Thoracic aorta (tissue), 2 donors: ENCODE results near the gene HLA-DMB. TPM values are rescaled to one million over a fixed set of nuclear protein-coding genes. Genes with fewer than 3 reads are reported as not detected.

Source experiments
- ATAC-seq: fragments of 150-250 bp; one replicate; pipeline ENCODE4 v1.8.0; 2017; ENCODE audit warnings: low read depth; ENCODE audit not compliant: insufficient number of reproducible peaks, low FRiP score
- DNase-seq: peaks from one replicate; pipeline ENCODE4 v3.0.0-alpha.2; 2020; ENCODE audit warnings: low spot score
- H3K27ac ChIP-seq, 2 donors: fragments of 200-600 bp; sonication (generic); 1 replicate in 1 of 2; 2 replicates in 1 of 2; pipeline ENCODE4 v1.5.1; 2016; ENCODE audit warnings: mild to moderate bottlenecking in 2 of 2, moderate library complexity in 2 of 2
- H3K27me3 ChIP-seq: fragments of 200-600 bp; sonication (generic); replicated peaks from 2 replicates; pipeline ENCODE4 v1.6.0; 2016; ENCODE audit warnings: mild to moderate bottlenecking; ENCODE audit not compliant: insufficient read depth
- H3K36me3 ChIP-seq: fragments of 200-600 bp; sonication (generic); one replicate; pipeline ENCODE4 v1.5.1; 2016
- H3K4me1 ChIP-seq, 2 donors: fragments of 200-600 bp; sonication (generic); 1 replicate in 1 of 2; 2 replicates in 1 of 2; pipeline versions ENCODE4 v1.5.1 to v1.6.0; 2016; ENCODE audit warnings: low read depth in 2 of 2, mild to moderate bottlenecking in 1 of 2; ENCODE audit not compliant: control insufficient read depth in 1 of 2
- H3K4me3 ChIP-seq: fragments of 200-600 bp; sonication (generic); 2 replicates; pipeline ENCODE4 v1.5.1; 2016; ENCODE audit warnings: mild to moderate bottlenecking
- H3K9me3 ChIP-seq: fragments of 200-600 bp; sonication (generic); 2 replicates; pipeline ENCODE4 v1.5.1; 2016
- total RNA-seq, 2 donors: library from RNA; depleted of rRNA; stranded (reverse); fragments of >200 nt; gene quantifications; one replicate each; pipeline versions ENCODE4 v1.1.0 to v1.2.3, GENCODE V29; 2016
- TF ChIP-seq, protein P1 (sequence below): fragments of 200-600 bp; sonication (generic); IDR thresholded peaks from one replicate; pipeline ENCODE4 v1.5.1; 2019; ENCODE audit warnings: antibody characterized with exemption

Gene HLA-DMB
- total RNA-seq, 2 donors from 2014 or later, result 13.5 to 34.4 TPM

DNA sequence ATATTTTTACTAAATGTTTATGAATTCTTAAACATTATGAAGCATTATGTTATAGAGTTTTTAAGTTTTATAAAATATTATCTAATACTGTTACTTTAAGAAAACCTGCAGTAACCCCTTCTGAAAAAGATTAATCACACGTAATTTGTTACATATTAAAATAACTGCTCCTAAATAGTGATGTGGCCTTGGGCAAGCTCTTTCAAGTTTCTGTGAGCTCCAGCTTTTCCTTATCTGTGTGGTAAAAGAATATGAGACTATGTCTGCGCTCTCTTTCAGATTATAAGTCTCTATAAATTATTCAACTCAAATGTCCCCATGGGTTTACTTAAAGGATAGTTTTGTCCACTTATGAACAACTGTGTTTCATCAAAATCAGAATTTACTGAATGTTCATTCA lies 31.9 kb downstream of the HLA-DMB start:
- no peak for DNase-seq
- H3K36me3 ChIP-seq, result no peaks in the 10 kb centered on the region

DNA sequence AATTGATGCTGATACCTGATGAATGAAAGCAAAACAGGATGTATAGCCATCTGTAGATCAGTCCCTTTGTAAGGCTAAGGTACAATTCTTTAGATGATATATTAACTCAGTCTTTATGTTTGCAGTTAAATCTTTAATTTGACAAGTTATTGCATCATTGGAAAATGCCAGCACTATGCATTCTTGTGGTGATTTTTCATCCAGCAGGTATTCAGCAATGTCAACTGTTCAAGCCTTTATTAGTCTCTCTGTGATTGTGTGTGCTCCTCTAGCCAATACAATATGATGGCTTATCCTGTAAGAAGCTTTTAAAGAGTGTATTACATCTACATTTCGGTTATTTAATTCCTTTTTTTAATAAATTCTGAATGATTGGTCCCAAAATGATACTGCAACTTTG lies 34.3 kb downstream of the HLA-DMB start:
- no peak for ATAC-seq

More for the DNA sequence above, 31.9 kb downstream of the HLA-DMB start:
- Histone ChIP-seq H3K27me3 (no peaks in the 10 kb centered on the region), H3K4me3 (no peak overlapping the region), H3K9me3 (no peaks in the 10 kb centered on the region), H3K4me1 (no peaks in the 10 kb centered on the region), H3K27ac (no peak overlapping the region)
- TF ChIP-seq, protein P1, sequence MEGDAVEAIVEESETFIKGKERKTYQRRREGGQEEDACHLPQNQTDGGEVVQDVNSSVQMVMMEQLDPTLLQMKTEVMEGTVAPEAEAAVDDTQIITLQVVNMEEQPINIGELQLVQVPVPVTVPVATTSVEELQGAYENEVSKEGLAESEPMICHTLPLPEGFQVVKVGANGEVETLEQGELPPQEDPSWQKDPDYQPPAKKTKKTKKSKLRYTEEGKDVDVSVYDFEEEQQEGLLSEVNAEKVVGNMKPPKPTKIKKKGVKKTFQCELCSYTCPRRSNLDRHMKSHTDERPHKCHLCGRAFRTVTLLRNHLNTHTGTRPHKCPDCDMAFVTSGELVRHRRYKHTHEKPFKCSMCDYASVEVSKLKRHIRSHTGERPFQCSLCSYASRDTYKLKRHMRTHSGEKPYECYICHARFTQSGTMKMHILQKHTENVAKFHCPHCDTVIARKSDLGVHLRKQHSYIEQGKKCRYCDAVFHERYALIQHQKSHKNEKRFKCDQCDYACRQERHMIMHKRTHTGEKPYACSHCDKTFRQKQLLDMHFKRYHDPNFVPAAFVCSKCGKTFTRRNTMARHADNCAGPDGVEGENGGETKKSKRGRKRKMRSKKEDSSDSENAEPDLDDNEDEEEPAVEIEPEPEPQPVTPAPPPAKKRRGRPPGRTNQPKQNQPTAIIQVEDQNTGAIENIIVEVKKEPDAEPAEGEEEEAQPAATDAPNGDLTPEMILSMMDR, result no peak
- ATAC-seq, result no peak

DNA sequence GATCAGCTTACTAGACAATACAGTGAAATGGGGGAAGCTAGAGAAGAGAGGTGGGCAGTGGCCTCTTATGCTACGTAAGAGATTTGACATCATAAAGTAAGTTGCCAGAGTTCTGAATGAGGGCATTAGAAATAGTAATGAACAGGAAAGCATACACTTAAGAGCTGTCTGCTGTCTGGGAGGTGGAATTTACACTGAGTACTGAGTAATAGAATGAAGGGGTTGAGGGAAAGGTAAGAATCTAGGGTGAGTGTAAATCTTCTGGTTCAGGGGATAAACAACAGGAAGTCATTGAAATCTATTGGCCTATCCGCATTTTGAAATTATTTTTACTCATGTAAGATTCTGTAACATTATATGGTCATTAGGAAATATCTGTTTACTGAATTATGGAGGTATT lies 35.8 kb downstream of the HLA-DMB start:
- H3K9me3 ChIP-seq, result no peaks in the 10 kb centered on the region
- no peaks in the 10 kb centered on the region for H3K36me3 ChIP-seq
- TF ChIP-seq, protein P1, result no peak
- DNase-seq (no peak), ATAC-seq (no peak)
- H3K4me1 ChIP-seq, result no peaks in the 10 kb centered on the region
- H3K27me3 ChIP-seq, result no peaks in the 10 kb centered on the region
- no peak overlapping the region for H3K4me3 ChIP-seq
- H3K27ac ChIP-seq, result no peak overlapping the region

More for the DNA sequence above, 34.3 kb downstream of the HLA-DMB start:
- no peak overlapping the region for H3K4me3 ChIP-seq
- no peaks in the 10 kb centered on the region for H3K36me3 ChIP-seq
- no peaks in the 10 kb centered on the region for H3K4me1 ChIP-seq
- H3K9me3 ChIP-seq, result no peaks in the 10 kb centered on the region
- no peak overlapping the region for H3K27ac ChIP-seq
- no peaks in the 10 kb centered on the region for H3K27me3 ChIP-seq
- TF ChIP-seq, protein P1, result no peak
- no peak for DNase-seq

DNA sequence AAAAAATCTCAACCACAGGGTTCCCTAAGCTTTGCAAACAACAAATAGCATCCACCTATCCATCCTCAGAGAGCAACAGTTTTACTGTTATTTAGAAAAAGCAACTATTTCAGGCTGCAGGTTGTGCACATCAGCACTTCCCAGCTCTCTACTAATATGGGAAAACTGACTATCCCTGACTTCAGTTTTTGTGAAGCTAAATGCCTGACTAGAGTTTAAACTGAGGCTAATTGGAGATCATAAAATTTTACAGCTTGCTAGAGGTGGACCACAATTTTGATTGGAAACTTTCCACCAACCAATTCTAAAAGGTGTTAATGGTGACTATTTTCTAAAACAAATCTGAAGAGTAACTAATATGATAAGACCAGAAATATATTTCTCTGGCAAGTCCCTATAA lies 36.9 kb downstream of the HLA-DMB start:
- TF ChIP-seq, protein P1, result no peak
- H3K27me3 ChIP-seq, result no peaks in the 10 kb centered on the region

DNA sequence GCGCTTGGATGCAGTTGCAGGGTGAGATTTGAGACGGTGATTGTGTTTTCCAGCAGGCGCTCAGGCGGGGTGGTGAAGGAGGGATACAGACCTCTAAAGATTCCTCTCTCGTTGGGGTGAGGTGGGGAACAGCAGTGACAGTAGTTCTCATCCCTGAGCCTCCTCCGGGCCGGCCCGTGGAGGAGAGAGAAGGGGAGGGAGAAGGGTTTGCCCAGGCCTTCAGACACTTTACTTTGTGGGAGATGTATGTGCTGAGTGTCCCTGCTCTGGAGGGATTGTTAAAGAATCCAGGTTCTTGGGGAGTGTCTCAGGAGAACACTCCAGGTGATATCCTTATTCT lies 45.9 kb downstream of the HLA-DMB start:
- Histone ChIP-seq H3K36me3 (no peaks in the 10 kb centered on the region), H3K27me3 (no peaks in the 10 kb centered on the region), H3K4me1 (peaks cover 5 to 8% of the 10 kb centered on the region in 2 donors), H3K27ac (peak overlapping the region; percentile 36 to 82), H3K9me3 (no peaks in the 10 kb centered on the region), H3K4me3 (peak overlapping the region; percentile 78)
- ATAC-seq, result peak; percentile 33
- TF ChIP-seq, protein P1, result no peak
- no peak for DNase-seq

More for the DNA sequence above, 36.9 kb downstream of the HLA-DMB start:
- no peak overlapping the region for H3K4me3 ChIP-seq
- H3K36me3 ChIP-seq, result no peaks in the 10 kb centered on the region
- no peaks in the 10 kb centered on the region for H3K9me3 ChIP-seq
- ATAC-seq (no peak), DNase-seq (no peak)
- no peak overlapping the region for H3K27ac ChIP-seq
- no peaks in the 10 kb centered on the region for H3K4me1 ChIP-seq
